ENCODE results near the gene MDC1.
"Not testable (repeated sequence)": the region's sequence is repeated elsewhere in the genome, so short reads cannot be mapped to it uniquely, and the experiment has no call there.

The MDC1 gene

DNA sequence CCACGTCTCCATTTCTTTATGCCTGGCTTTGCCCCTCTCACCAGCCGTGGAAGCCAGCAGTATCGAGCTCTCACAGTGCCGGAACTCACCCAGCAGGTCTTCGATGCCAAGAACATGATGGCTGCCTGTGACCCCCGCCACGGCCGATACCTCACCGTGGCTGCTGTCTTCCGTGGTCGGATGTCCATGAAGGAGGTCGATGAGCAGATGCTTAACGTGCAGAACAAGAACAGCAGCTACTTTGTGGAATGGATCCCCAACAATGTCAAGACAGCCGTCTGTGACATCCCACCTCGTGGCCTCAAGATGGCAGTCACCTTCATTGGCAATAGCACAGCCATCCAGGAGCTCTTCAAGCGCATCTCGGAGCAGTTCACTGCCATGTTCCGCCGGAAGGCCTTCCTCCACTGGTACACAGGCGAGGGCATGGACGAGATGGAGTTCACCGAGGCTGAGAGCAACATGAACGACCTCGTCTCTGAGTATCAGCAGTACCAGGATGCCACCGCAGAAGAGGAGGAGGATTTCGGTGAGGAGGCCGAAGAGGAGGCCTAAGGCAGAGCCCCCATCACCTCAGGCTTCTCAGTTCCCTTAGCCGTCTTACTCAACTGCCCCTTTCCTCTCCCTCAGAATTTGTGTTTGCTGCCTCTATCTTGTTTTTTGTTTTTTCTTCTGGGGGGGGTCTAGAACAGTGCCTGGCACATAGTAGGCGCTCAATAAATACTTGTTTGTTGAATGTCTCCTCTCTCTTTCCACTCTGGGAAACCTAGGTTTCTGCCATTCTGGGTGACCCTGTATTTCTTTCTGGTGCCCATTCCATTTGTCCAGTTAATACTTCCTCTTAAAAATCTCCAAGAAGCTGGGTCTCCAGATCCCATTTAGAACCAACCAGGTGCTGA lies 7.0 kb upstream of the MDC1 start:
- DNase-seq, result peak in 1 of 2 donors; percentile 10

DNA sequence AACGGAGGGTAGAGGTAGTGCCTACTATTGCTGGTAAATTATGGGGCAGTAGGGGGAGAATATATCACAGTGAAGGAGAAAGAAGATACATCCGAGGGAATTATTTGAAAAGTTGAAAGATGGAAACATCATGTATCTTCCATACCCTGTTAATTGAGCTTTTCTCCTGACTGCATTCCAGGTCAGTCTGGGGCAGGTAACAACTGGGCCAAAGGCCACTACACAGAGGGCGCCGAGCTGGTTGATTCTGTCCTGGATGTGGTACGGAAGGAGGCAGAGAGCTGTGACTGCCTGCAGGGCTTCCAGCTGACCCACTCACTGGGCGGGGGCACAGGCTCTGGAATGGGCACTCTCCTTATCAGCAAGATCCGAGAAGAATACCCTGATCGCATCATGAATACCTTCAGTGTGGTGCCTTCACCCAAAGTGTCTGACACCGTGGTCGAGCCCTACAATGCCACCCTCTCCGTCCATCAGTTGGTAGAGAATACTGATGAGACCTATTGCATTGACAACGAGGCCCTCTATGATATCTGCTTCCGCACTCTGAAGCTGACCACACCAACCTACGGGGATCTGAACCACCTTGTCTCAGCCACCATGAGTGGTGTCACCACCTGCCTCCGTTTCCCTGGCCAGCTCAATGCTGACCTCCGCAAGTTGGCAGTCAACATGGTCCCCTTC lies 6.2 kb upstream of the MDC1 start:
- DNase-seq, result peak in 1 of 2 donors; percentile 6

DNA sequence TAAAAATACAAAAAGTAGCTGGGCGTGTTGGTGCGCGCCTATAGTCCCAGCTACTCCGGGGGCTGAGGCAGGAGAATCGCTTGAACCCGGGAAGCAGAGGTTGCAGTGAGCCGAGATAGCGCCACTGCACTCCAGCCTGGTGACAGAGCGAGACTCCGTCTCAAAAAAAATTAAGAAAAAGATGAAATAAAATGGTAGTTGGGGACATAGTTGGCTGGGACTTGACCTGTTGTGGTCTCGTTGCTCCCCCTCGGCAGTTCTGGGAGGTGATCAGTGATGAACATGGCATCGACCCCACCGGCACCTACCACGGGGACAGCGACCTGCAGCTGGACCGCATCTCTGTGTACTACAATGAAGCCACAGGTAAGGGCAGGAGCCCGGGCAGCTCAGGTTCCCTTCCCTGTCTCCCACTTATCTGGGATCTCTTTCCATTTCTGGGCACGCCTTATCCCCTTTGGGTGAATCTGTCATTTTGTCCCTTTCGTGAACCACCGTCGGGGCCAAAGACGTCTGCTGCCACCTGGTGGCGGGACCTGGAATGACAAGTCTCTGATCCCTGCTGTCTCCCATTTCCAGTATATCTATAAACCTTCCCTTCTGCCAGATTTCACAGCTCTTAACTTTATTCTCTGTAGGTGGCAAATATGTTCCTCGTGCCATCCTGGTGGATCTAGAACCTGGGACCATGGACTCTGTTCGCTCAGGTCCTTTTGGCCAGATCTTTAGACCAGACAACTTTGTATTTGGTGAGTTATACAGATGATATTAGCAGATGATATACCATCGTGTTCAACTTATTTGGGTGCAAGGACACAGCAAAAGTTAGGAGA lies 5.4 kb upstream of the MDC1 start:
- DNase-seq, result peak; percentile 86 to 92

DNA sequence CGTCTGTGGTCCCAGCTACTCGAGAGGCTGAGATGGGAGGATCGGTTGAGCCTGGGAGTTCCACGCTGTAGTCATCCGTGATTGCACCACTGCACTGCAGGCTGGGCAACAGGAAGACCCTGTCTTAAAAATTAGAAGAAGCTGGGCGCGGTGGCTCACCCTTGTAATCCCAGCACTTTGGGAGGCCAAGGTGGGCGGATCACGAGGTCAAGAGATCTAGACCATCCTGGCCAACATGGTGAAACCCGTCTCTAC lies 4.9 kb upstream of the MDC1 start:
- DNase-seq, result peak in 1 of 2 donors; percentile 41

DNA sequence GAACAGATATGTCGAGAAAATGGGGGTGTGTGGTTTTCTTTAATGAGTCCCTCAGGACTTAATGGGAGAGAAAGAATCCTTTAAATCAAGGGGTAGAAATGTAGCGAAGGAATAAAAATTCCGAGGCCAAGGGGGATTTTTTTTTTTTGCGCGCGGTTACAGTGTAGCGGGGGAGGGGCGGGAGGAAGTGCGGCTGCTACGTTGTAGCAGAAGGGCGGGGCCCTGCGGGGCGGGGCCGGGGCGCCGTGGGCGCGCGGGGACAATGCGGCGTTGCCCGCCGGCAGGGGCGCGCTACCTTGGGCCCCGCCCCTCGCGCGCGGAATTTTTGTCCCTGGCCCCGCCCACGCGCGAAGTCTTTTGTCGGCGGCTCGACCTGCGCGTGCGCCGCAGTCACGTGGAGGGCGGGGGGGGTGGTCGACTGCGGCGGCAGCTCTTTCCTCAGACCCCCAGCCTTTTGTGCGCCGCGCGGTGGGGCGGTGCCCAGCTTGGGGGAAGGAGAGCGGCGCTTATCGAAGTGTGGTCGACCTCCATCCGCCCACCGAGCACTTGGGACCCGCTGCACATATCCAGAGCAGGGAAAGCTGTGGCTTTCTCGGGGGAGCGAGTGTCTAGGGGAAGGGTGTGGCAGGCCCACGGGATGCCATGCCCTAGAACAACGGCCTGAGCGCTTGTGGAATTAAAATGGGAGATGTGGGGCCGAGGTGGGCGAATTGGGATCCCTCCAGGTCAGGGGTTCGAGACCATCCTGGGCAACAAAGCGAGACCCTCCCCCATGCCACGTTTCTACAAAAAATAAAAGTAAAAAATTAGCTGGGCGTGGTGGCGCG lies 4.3 kb upstream of the MDC1 start:
- peak; percentile 98 for DNase-seq

DNA sequence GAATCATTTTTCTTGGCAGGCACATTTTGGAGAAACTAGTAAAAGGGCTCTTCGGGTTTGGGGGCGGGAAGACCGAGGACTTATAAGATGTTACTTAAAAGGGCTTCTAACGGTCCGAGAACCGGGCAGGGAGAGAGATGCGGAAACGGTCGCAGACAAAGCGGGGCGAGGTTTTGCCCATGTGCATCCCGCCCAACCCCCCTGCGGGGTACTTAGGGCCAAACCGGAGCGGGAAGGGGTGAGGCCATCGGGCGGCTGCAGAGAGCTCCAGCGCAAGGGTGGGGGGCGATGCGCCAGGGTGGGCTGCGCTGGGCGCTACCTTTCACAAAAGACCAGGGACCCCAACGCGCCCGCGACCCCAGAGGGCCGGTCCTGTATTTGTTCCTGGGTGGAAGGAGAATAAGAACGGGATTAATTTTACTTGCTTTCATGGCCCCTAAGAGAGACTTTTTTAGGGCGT lies 3.7 kb upstream of the MDC1 start:
- peak; percentile 71 to 76 for DNase-seq

DNA sequence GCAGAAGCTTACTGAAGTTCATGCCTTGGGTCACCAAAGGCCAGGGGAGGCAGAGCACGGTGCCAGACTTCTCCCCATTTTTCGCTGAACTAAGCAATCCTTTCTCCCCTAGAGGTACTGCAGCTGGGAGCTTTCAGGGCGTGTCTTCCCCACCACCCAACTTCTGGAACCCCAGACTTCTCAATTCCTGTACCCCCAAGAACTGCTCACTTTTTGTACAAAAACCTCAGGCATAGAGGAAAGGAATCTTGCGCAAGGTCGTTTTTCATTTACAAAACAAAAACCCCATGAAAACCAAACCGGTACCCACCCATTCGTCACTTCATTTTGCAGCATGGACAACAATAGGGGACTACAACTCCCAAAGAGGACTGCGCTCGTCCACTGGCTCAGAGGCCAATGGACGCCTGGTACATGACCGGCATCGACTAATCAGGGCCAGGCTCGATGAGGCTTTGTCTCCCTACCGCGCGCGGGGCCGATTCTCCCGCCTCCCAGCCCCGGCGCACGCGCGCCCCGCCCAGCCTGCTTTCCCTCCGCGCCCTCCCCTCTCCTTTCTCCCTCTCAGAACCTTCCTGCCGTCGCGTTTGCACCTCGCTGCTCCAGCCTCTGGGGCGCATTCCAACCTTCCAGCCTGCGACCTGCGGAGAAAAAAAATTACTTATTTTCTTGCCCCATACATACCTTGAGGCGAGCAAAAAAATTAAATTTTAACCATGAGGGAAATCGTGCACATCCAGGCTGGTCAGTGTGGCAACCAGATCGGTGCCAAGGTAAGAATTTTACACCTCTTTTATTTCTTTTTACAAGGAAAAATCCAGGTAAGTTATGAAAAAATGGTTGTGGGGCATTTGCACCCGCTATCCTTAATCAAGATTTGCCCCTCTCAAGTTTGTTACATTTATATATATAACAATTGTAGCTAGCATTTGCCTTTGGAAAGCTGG lies 3.0 kb upstream of the MDC1 start, which contains the start of gene TUBB:
TUBB (plus strand) TSS at position 562 of the 947 bp plus-strand sequence; CDS start at position 717, 155 bp downstream.
- DNase-seq, result peak; percentile 95

DNA sequence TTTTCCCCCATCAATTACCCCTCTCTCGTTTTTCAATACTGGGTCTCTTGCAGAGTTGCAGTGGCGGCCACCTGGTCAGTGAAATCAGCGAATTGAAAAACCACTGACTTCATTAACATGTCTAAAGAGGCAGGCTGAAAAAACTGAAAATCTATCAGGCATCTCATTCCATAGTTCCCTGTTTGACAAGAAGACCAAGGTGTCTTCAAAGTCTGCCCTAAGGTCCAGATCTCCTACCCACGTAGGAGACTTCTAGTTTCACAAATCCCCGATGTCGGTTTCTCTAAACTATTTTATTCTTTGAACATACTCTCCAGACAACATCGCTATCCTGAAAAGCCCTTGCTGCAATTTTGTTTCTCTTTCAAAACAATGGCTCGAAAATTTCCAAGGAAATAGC lies 2.3 kb upstream of the MDC1 start:
- no peak for DNase-seq

DNA sequence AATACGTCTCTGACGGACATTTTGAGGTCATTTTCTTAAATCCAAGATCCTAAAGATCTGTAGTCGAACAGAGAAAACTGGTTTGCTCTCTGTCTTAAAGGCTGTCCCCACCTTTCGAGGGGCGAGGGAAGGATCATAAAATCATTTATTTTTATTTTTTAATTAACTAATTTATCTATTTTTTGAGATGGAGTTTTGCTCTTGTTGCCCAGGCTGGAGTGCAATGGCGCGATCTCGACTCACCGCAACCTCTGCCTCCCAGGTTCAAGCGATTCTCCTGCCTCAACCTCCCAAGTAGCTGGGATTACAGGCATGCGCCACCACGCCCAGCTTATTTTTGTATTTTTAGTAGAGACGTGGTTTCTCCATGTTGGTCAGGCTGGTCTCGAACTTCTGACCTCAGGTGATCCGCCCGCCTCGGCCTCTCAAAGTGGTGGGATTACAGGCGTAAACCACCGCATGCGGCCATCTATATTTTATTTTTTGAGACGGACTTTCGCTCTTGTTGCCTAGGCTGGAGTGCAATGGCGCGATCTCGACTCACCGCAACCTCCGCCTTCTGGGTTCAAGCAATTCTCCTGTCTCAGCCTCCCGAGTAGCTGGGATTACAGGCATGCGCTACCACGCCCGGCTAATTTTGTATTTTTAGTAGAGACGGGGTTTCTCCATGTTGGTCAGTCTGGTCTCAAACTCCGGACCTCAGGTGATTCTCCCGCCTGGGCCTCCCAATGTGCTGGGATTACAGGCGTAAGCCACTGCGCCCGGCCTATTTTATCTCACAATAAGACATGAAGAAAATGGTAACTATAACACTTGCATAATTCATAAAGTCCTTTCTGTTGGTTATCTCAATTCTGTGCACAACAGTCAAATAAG lies 1.0 kb upstream of the MDC1 start:
- not testable (repeated sequence) for DNase-seq

DNA sequence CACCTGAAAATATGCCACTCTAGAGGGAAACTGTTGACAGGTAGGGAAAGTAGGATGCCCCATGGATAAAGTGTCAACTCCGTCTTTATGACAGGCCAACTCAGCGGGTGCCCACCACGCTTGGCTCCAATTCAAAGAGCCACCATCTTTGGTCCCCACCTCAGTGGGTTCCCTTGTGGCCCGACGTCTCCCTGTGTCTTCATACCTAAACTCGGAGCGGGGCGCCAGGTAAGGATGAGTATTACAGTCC lies 277 bp downstream of the MDC1 start:
- DNase-seq, result no peak

DNA sequence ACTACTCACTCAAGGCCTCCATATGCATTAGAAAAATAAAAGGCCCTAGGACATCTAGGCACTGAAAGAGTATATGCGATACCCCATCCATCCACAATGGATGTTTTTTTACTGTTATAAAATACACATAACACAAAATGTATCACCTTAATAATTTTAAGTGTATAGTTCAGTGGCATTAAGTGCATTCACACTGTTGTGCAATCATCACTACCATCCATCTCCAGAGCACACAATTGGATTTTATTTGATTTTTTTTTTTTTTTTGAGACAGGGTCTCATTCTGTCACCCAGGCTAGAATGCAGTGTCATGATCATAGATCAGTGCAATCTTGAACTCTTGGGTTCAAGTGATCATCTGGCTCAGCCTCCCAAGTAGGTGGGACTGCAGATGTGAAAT lies 2.8 kb downstream of the MDC1 start:
- no peak for DNase-seq

DNA sequence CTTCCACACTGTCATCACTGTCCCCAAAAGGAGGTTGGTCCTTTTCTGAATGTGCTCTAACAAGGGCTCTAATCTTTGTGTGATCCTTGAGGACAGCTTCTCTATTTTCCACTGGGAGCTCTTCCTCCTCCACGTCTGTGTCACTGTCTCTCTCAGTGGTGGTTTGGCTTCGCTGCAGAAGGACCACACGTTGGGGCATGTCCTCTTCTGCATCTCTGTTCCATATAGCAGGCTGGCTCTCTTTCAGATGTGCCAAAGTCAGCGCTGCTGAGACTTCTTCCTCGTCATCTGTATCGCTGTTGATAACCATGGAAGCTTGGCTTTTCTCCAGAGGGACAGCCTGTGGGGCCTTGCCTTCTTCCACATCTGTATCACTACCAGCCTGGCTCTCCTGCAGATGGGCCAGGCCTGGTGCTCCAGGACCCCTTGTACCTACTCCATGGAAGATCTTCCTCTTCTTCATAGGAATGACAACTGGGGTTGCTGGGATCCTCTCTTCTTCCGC lies 4.6 kb downstream of the MDC1 start:
- no peak for DNase-seq

DNA sequence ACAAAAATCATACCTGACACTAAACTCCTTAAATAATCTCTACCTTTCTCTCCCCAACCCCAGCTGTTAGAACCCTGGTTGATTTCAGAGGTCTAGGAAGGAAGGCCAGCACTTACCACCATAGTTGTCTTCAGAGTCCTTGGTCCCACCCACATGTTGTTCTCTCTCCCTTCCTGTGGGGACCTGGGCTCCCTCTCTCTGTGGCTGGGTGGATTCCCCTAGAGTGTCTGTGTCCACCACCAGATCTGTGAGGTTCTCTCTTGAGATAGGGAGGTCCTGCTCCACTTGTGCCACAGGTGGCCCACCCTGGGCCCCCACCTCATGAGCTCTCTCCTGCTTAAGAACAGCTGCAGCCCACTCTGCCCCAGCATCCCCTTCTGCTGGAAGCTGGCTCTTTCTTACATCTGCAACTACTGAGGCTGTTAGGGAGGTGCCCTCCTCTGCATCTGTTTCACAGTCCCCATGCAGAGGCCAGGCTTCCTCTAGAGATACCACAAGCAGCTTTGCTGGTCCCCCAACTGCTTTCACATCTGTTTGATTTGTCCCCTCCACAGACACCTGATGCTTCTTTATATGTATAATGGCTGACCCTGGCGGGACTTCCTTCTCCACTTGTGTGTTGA lies 5.2 kb downstream of the MDC1 start:
- DNase-seq, result no peak

DNA sequence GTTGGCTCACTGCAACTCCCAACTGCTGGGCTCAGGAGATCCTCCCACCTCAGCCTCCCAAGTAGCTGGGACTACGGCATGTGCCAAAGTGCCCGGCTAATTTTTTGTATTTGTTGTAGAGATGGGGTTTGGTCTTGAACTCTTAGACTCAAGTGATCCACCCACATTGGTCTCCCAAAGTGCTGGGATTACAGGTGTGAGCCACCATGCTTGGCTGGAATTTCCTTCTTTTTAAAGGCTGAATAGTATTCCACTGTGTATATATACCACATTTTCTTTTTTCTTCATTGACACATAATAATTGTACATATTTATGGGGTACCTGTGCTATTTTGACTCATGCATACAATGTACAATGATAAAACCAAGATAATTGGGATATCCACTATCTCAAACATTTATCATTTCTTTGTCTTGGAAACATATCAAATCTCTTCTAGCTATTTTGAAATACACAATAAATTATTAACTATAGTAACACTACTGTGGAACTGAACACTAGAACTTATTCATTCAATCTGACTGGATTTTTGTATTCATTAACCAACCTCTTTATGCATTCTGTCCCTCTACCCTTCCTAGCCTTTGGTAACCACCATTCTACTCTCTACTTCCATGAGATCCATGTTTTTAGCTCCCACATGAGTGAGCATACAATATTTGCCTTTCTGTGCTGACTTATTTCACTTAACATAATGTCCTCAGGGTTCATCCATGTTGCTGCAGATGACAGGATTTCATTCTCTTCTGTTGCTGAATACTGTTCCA lies 7.8 kb downstream of the MDC1 start:
- no peak for DNase-seq

DNA sequence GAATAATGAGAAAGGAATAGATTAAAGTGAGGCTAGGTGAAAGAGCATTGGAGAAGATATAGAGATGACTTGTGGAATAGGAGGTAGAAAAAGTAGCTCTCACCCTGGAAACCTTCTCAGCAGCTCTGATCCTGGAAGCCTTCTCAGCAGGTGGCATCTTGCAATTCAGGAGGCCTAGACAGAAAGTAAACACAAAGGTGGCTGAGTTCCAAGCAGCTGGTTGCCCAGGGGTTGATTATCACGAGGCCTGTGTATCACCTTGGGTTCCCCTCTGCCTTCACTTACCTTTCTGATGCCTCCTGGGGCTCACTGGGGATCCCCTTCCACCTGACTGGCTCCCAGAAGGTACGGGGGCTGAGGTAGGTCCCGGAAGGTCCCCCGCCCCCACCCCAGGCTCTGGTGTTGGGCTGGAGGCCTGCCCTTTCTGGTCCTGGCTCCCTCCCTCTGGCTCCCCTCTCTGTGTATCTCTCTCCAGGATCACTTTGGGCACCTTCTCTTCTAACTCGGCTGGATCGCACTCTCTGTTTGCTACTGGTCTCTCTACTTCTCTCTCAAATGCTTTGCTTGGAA lies 9.7 kb downstream of the MDC1 start:
- no peak for DNase-seq

DNA sequence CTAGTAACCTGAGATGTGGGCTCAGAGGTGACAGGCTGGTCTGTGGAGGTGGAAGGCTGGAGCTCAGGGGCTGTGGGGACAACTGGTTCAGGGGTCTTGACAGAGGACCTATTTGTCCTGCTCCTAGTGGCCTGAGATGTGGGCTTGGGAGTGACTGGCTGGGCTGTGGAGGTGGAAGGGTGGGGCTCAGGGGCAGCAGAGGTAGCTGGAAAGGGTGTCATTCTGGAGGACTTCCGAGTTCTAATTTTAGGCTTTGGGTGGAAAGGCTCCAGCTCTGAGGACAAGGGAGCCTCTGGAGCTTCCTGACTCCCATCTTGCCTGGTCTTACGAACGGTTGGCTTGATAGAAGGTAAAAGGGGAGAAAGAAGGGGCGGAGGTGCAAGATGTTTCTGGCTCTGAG lies 11.5 kb downstream of the MDC1 start:
- no peak for DNase-seq

DNA sequence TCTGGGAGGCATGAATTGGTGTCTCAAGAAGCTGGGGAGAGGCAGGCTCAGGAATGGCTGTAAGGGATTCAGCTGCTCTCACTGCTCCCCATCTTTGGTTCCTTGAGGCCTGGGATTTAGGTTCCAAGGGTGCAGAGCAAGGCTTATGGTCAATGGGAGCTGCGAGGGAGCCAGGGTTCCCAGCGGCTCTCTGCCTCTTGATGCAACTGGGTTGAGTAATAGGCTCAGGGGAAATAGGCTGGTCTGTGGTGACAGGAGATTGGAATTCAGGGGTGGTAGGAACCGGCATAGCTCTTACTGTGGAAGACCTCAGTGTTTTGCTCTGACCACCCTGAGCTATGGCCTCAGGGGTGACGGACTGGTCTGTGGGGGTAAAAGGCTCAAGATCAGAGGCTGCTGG lies 13.3 kb downstream of the MDC1 start:
- no peak for DNase-seq

DNA sequence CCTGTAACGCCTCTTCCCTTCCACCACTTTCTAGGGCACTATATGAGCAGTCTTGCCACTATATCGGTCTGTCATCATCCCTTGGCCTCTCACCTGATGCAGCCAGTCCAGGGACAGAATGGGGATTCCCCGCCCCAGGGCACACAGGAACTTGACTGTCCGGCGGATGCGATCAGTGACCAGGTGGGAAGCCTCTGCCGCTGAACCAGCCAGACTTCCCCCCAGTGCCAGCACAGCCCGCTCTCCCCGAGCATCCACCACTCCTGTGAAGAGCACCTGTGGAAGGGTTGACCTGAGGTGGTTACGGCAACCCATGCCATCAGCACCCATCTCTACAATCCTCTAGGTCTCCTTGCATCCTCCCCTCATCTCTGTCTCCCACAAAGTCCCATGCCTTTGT lies 14.1 kb downstream of the MDC1 start:
- DNase-seq, result no peak

DNA sequence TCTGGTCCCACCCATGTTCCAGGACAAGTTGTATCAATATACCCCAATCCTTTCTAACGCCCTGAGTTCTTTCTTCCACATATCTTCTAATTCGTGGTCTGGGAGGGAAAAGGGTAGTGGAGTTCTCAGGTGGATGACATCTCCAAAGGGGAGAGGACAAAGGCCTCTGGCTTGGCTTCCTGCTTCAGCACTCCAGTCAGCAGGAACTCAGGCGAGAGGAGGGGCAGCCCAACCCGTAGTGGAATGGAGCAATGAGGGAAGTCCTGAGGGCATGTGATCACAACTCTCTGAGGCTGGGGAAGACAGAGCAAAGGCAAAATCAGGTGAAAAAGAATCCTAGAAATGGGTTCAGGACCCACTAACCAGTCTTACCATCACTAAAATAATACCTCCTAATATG lies 16.7 kb downstream of the MDC1 start:
- DNase-seq, result no peak
